HCT116 (cell line): ENCODE results near the gene PARVG.

ENCODE experiments used
- CTCF ChIP-seq, 3 experiments: fragments of 200-600 bp in 1 of 3; sonication (generic) in 1 of 3; IDR thresholded peaks in 2 of 3; conservative IDR thresholded peaks in 1 of 3; 2 replicates each; pipeline ENCODE4 v1.5.1; 2012 to 2017; ENCODE audit warnings: low read depth in 2 of 3, low read length in 2 of 3, antibody characterized with exemption in 1 of 3, borderline replicate concordance in 1 of 3, control low read depth in 1 of 3, mild to moderate bottlenecking in 1 of 3, mixed read lengths in 1 of 3, mixed run types in 1 of 3, moderate library complexity in 1 of 3; ENCODE audit not compliant: insufficient read depth in 1 of 3
- POLR2A ChIP-seq: IDR thresholded peaks from 2 replicates; pipeline ENCODE4 v1.7.0; 2011; ENCODE audit warnings: borderline replicate concordance; ENCODE audit not compliant: insufficient read depth, insufficient read length; ENCODE audit errors: extremely low read depth

- TF ChIP-seq CTCF (IDR thresholded peaks at IDR 0.05 in 2 of 3, conservative IDR thresholded peaks at IDR 0.05 in 1 of 3; ENCODE audit: borderline replicate concordance in 1 of 3, insufficient read depth in 1 of 3, low read depth in 2 of 3, low read length in 2 of 3) = no peak
- TF ChIP-seq POLR2A = no peak
Measured at GRCh38 chr22:44131412-44131811, 49.3 kb upstream of the PARVG start.
